HEK293 (cell line): Measurements from ENCODE around the gene PLAGL1.

Source experiments
- ZNF529 ChIP-seq: fragments of 450-650 bp; formaldehyde crosslinking; IDR thresholded peaks from 2 replicates; pipeline ENCODE4 v1.5.1; 2017; ENCODE audit warnings: missing genetic modification characterization, missing biosample characterization; ENCODE audit not compliant: insufficient replicate concordance
- TF ChIP-seq, protein P1 (sequence below): fragments of 450-650 bp; formaldehyde crosslinking; IDR thresholded peaks from 2 replicates; pipeline ENCODE4 v1.5.1; 2016; ENCODE audit warnings: missing biosample characterization, missing genetic modification characterization

DNA sequence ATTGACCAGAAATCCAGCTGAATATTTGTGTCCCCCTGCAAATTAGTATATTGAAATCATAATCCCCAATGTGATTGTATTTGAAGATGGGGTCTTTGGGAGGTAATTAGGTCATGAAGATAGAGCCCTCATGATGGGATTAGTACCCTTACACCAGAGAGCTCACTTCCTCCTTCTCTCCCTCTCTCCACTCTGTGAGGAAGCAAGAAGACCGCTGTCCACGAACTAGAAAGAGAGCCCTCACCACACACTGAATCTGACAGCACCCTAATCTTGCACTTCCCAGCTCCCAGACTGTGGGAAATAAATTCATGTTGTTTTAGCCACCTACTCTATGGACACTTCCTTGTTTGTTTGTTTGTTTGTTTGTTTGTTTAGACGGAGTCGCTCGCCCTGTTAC, 11.9 kb upstream of the PLAGL1 start:
- TF ChIP-seq ZNF529 (tag by site-specific recombination), result no peak
- TF ChIP-seq, protein P1, sequence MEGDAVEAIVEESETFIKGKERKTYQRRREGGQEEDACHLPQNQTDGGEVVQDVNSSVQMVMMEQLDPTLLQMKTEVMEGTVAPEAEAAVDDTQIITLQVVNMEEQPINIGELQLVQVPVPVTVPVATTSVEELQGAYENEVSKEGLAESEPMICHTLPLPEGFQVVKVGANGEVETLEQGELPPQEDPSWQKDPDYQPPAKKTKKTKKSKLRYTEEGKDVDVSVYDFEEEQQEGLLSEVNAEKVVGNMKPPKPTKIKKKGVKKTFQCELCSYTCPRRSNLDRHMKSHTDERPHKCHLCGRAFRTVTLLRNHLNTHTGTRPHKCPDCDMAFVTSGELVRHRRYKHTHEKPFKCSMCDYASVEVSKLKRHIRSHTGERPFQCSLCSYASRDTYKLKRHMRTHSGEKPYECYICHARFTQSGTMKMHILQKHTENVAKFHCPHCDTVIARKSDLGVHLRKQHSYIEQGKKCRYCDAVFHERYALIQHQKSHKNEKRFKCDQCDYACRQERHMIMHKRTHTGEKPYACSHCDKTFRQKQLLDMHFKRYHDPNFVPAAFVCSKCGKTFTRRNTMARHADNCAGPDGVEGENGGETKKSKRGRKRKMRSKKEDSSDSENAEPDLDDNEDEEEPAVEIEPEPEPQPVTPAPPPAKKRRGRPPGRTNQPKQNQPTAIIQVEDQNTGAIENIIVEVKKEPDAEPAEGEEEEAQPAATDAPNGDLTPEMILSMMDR (tag by site-specific recombination), result no peak
